HUES64 (cell line): ENCODE results near the gene ATRNL1.

Source experiments
- H3K27ac ChIP-seq: 2 replicates; pipeline ENCODE4 v1.7.0; 2013; ENCODE audit warnings: low read depth, low read length, inconsistent platforms
- H3K27me3 ChIP-seq: 2 replicates; pipeline ENCODE4 v1.6.1; 2013; ENCODE audit warnings: mild to moderate bottlenecking, low read length; ENCODE audit not compliant: insufficient read depth
- H3K36me3 ChIP-seq: 2 replicates; pipeline ENCODE4 v1.6.1; 2013; ENCODE audit warnings: mild to moderate bottlenecking, low read length; ENCODE audit not compliant: insufficient read depth
- H3K4me1 ChIP-seq: 2 replicates; pipeline ENCODE4 v1.6.1; 2013; ENCODE audit warnings: mild to moderate bottlenecking, low read length, moderate library complexity; ENCODE audit not compliant: insufficient read depth
- H3K4me3 ChIP-seq: 2 replicates; pipeline ENCODE4 v1.5.1; 2013; ENCODE audit warnings: mild to moderate bottlenecking, low read length, moderate library complexity
- H3K9ac ChIP-seq: 2 replicates; pipeline ENCODE4 v1.6.1; 2013; ENCODE audit warnings: mild to moderate bottlenecking, low read depth, low read length
- H3K9me3 ChIP-seq: 2 replicates; pipeline ENCODE4 v1.6.1; 2013; ENCODE audit warnings: low read depth, low read length; ENCODE audit not compliant: insufficient read depth
- WGBS: fragments of 150-250, 120-280 bp; methylation state at CpG from one replicate; pipeline ENCODE4 v1.1.7; 2013; ENCODE audit warnings: missing lambda C conversion rate; 5-methylcytosine and 5-hydroxymethylcytosine counted together

The ATRNL1 gene

DNA sequence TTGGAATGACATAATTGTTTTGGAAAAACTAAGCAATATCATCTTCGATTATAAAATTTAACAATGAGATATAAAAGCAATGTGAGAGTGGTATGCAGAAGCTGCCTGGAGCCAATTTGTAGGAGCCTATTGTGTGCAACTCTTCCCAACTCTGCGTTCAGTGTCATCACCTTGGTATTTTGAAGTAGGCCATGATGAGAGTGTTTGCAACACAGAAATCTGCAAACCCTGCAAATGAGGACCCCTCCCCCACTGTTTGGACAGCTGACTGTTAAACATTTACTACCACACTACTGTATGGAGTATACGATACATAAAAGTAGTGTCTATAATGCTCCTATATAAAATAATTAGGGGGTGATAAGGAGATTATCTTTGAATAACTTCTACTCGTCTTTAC lies 531.3 kb downstream of the ATRNL1 start:
- 87% methylated on average over 2 of the region's 4 CpGs for WGBS
- Histone ChIP-seq H3K36me3 (no peaks in the 10 kb centered on the region), H3K4me3 (no peak overlapping the region), H3K27me3 (no peaks in the 10 kb centered on the region), H3K9ac (no peak overlapping the region), H3K27ac (no peak overlapping the region), H3K4me1 (no peaks in the 10 kb centered on the region), H3K9me3 (0 out of 2 replicates have a peak, but pooled peaks cover 3% of the 10 kb centered on the region)

- H3K4me3 ChIP-seq, result no peak overlapping the region
- 88% methylated on average over 1 of the region's 2 CpGs for WGBS
- no peak overlapping the region for H3K27ac ChIP-seq
- H3K36me3 ChIP-seq, result no peaks in the 10 kb centered on the region
- no peak overlapping the region for H3K9ac ChIP-seq
- no peaks in the 10 kb centered on the region for H3K4me1 ChIP-seq
- H3K9me3 ChIP-seq, result no peaks in the 10 kb centered on the region
- no peaks in the 10 kb centered on the region for H3K27me3 ChIP-seq
Observed at GRCh38 chr10:115628616-115629015, 535.5 kb downstream of the ATRNL1 start.

- no peaks in the 10 kb centered on the region for H3K9me3 ChIP-seq
- H3K27ac ChIP-seq, result no peak overlapping the region
- no peaks in the 10 kb centered on the region for H3K27me3 ChIP-seq
- no peak overlapping the region for H3K9ac ChIP-seq
- no peaks in the 10 kb centered on the region for H3K4me1 ChIP-seq
- WGBS, result no CpG with 5 or more reads among the region's 1 CpG
- no peaks in the 10 kb centered on the region for H3K36me3 ChIP-seq
- H3K4me3 ChIP-seq, result no peak overlapping the region
Observed at GRCh38 chr10:115638246-115638645, 545.1 kb downstream of the ATRNL1 start.

DNA sequence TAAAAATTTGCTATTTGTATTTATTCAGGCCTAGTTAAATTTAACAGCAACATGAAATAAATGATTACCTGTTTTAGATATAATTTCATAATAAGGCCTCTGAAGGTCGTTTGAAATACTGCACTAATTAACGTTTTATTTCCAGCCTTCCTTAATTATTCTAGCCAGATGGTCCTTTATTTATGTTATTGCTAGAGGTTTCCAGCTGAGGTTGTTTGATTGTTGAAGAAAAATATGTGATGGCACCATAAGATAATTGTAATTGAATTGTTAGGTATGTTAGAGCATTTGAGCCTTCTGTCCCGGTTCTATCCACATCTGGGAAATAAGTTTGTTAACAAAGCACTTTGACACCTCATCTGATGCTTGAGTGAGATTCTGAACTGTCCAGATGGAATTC lies 556.1 kb downstream of the ATRNL1 start:
- H3K36me3 ChIP-seq, result no peaks in the 10 kb centered on the region
- WGBS, result 97% methylated on average over 3 of the region's 3 CpGs
- H3K27me3 ChIP-seq, result no peaks in the 10 kb centered on the region
- H3K9ac ChIP-seq, result no peak overlapping the region
- peaks cover 7% of the 10 kb centered on the region for H3K4me1 ChIP-seq
- H3K4me3 ChIP-seq, result no peak overlapping the region
- no peak overlapping the region for H3K27ac ChIP-seq
- no peaks in the 10 kb centered on the region for H3K9me3 ChIP-seq

- Histone ChIP-seq H3K9me3 (no peaks in the 10 kb centered on the region), H3K4me1 (peaks cover 7% of the 10 kb centered on the region), H3K4me3 (no peak overlapping the region), H3K27me3 (no peaks in the 10 kb centered on the region), H3K9ac (no peak overlapping the region), H3K27ac (no peak overlapping the region), H3K36me3 (no peaks in the 10 kb centered on the region)
- WGBS, result 53% methylated on average over 1 of the region's 1 CpG
Observed at GRCh38 chr10:115653473-115653872, 560.3 kb downstream of the ATRNL1 start.

DNA sequence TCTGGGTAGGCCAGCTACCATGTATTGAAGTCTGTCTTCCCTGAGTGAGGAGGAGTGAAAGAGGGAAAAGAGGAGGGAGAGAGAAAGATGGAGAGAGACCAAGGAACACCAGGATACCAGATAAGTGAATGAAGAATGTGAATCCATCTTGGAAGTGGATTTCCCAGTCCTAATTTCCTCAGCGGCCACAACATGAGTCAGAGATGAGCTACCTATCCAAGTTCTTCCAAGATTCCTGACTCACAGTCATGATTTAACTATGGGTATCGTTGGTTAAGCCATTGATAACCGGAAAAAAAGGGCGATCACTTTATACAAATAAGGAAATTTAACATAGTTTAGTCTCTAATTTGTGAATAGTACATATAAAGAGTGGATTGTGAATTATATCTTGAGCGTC lies 561.8 kb downstream of the ATRNL1 start:
- Histone ChIP-seq H3K9me3 (no peaks in the 10 kb centered on the region), H3K27me3 (no peaks in the 10 kb centered on the region), H3K9ac (no peak overlapping the region), H3K27ac (no peak overlapping the region), H3K4me3 (no peak overlapping the region), H3K4me1 (peaks cover 7% of the 10 kb centered on the region), H3K36me3 (no peaks in the 10 kb centered on the region)
- WGBS, result 88% methylated on average over 3 of the region's 5 CpGs

DNA sequence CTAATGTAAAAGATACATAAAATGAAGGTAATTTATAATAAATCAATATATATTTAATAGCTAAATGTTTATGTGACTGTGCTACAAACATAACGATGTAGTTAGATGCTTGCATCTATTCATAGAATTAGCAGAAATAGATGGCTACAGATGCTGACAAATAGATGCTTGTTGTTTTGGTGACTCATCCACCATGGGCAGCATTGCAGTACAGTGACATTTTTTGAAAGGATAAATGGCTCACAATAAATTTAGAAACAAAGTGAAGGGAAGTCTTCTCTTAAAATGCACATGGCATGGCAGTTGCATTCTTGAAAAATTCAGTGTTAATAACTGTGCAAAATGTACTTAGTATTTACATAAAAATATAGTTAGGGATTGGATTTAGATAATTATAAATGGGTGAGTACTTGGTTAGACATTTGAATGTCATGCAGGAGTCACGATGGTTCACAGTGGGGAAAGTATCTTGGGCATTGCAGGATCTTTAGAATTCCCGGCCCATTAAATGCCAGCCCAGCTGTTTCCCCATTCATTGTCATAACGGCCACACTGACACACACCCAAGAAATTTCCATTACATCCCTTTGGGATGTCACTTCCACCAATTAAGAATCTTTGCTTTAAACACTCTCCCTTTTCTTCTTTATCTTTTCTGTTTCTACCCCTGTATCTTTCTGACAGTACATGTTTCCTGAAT lies 564.1 kb downstream of the ATRNL1 start:
- H3K27ac ChIP-seq, result no peak overlapping the region
- H3K9me3 ChIP-seq, result no peaks in the 10 kb centered on the region
- no peak overlapping the region for H3K4me3 ChIP-seq
- 78% methylated on average over 4 of the region's 4 CpGs for WGBS
- H3K4me1 ChIP-seq, result peaks cover 7% of the 10 kb centered on the region
- H3K9ac ChIP-seq, result no peak overlapping the region
- H3K36me3 ChIP-seq, result no peaks in the 10 kb centered on the region
- no peaks in the 10 kb centered on the region for H3K27me3 ChIP-seq

DNA sequence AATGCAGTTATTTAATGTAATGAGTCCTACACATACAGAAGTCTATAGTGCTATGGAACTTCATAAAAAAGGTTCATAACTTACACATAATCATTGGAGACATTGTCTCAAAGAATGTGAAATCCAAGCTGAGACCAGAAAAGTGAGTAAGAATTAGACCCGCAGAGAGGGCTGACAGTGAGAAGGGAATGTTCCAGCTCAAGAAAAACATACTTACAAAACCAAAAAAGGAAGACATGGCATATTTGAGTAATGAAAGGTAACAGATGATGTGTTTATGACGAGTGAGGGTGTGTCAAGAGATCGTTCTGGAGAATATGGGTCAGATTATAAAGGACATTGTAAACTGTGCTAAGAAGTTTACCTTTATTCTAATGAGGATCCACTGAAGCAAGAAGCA lies 566.5 kb downstream of the ATRNL1 start:
- Histone ChIP-seq H3K4me1 (no peaks in the 10 kb centered on the region), H3K27me3 (no peaks in the 10 kb centered on the region), H3K4me3 (no peak overlapping the region), H3K9ac (no peak overlapping the region), H3K9me3 (no peaks in the 10 kb centered on the region), H3K27ac (no peak overlapping the region), H3K36me3 (no peaks in the 10 kb centered on the region)
- WGBS, result 96% methylated on average over 3 of the region's 3 CpGs

GRCh38 chr10:115660391-115660790 lies 567.2 kb downstream of the ATRNL1 start:
- Histone ChIP-seq H3K27ac (no peak overlapping the region), H3K9me3 (no peaks in the 10 kb centered on the region), H3K27me3 (no peaks in the 10 kb centered on the region), H3K9ac (no peak overlapping the region), H3K36me3 (no peaks in the 10 kb centered on the region), H3K4me1 (no peaks in the 10 kb centered on the region), H3K4me3 (no peak overlapping the region)
- 93% methylated on average over 1 of the region's 1 CpG for WGBS

- H3K36me3 ChIP-seq, result no peaks in the 10 kb centered on the region
- no peak overlapping the region for H3K9ac ChIP-seq
- H3K27me3 ChIP-seq, result no peaks in the 10 kb centered on the region
- H3K4me3 ChIP-seq, result no peak overlapping the region
- H3K27ac ChIP-seq, result no peak overlapping the region
- H3K4me1 ChIP-seq, result no peaks in the 10 kb centered on the region
- H3K9me3 ChIP-seq, result no peaks in the 10 kb centered on the region
Observed at GRCh38 chr10:115662422-115662821, 569.3 kb downstream of the ATRNL1 start.

- Histone ChIP-seq H3K9me3 (no peaks in the 10 kb centered on the region), H3K4me3 (no peak overlapping the region), H3K9ac (no peak overlapping the region), H3K36me3 (no peaks in the 10 kb centered on the region), H3K27ac (no peak overlapping the region), H3K4me1 (no peaks in the 10 kb centered on the region), H3K27me3 (no peaks in the 10 kb centered on the region)
- 94% methylated on average over 2 of the region's 2 CpGs for WGBS
Observed at GRCh38 chr10:115665549-115665948, 572.4 kb downstream of the ATRNL1 start.

DNA sequence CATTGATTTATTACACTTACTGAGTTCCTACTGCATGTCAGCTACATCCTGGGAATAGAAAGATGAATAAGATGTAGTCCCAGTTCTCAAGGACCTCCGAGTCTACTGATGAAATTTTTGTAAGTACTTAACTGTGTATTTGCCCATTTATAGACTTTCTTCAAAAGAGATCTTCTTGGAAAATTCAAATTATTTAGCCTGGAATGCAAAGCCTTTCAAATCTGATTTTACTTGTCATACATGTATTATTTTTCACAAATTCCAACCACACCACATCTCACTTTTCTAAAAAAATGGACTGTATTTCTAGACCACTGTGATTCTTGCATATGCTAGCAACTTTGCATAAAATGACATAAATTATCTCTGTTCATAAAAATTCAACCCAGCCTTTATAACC lies 581.3 kb downstream of the ATRNL1 start:
- Histone ChIP-seq H3K9ac (no peak overlapping the region), H3K9me3 (no peaks in the 10 kb centered on the region), H3K36me3 (no peaks in the 10 kb centered on the region), H3K27me3 (no peaks in the 10 kb centered on the region), H3K4me3 (no peak overlapping the region), H3K27ac (no peak overlapping the region), H3K4me1 (no peaks in the 10 kb centered on the region)
- WGBS, result 100% methylated on average over 1 of the region's 1 CpG
